Gastrocnemius medialis (tissue), 4 donors: Measurements from ENCODE around the gene FGFRL1. TPM values are rescaled to one million over a fixed set of nuclear protein-coding genes. Genes with fewer than 3 reads are reported as not detected.

ENCODE experiments used
- ATAC-seq, 2 donors: fragments of 150-250 bp; one replicate each; pipeline ENCODE4 v1.9.1; 2016
- DNase-seq, 2 donors: peaks; one replicate each; pipeline ENCODE4 v3.0.0-alpha.2; 2019
- H3K27ac ChIP-seq, 4 donors: fragments of 200-600 bp; sonication (generic); 1 replicate in 1 of 4; 2 replicates in 3 of 4; pipeline ENCODE4 v1.5.1; 2016 to 2018; ENCODE audit warnings: mild to moderate bottlenecking in 2 of 4, moderate library complexity in 1 of 4
- H3K27me3 ChIP-seq, 3 donors: fragments of 200-600 bp; sonication (generic) in 2 of 3; 1 replicate in 1 of 3; 2 replicates in 2 of 3; pipeline versions ENCODE4 v1.5.1 to v1.6.0; 2016 to 2019; ENCODE audit warnings: mild to moderate bottlenecking in 1 of 3, moderate library complexity in 1 of 3
- H3K36me3 ChIP-seq, 2 donors: fragments of 200-600 bp; sonication (generic) in 1 of 2; one replicate each; pipeline ENCODE4 v1.5.1; 2017 to 2018
- H3K4me1 ChIP-seq, 2 donors: fragments of 200-600 bp; sonication (generic) in 1 of 2; one replicate each; pipeline ENCODE4 v1.5.1; 2016 to 2017; ENCODE audit warnings: mild to moderate bottlenecking in 2 of 2
- H3K4me3 ChIP-seq, 4 donors: fragments of 200-600 bp; sonication (generic) in 3 of 4; 1 replicate in 1 of 4; 2 replicates in 3 of 4; pipeline ENCODE4 v1.5.1; 2016 to 2019; ENCODE audit warnings: mild to moderate bottlenecking in 2 of 4
- H3K9me3 ChIP-seq, 3 donors: fragments of 200-600 bp; sonication (generic) in 2 of 3; 1 replicate in 1 of 3; 2 replicates in 2 of 3; pipeline ENCODE4 v1.5.1; 2016 to 2019
- CTCF ChIP-seq, 5 experiments: fragments of 450-650 bp in 3 of 5; fragments of 200-600 bp in 2 of 5; sonication (generic) in 2 of 5; IDR thresholded peaks in 4 of 5; conservative IDR thresholded peaks in 1 of 5; 1 replicate in 4 of 5; 2 replicates in 1 of 5; pipeline ENCODE4 v1.5.1; 2016 to 2019; ENCODE audit warnings: antibody characterized with exemption in 5 of 5, mild to moderate bottlenecking in 3 of 5, moderate library complexity in 3 of 5
- POLR2A ChIP-seq, 2 donors: fragments of 450-650 bp; IDR thresholded peaks; one replicate each; pipeline ENCODE4 v1.6.1; 2017; ENCODE audit warnings: antibody characterized with exemption in 2 of 2, mild to moderate bottlenecking in 2 of 2, moderate library complexity in 2 of 2
- in situ Hi-C, 4 donors: fragments of 200-750 bp; cut with MboI; loops; one replicate each; pipeline versions ENCODE4 v1.15.0 to v1.8.0; 2017; ENCODE audit warnings: low sequenced_read_pairs in 4 of 4
- intact Hi-C: fragments of 100-400 bp; cut with DNase I; formaldehyde crosslinking; loops from one replicate; pipeline ENCODE4 v1.15.1; 2023; ENCODE audit warnings: low total_unique reads
- total RNA-seq, 4 donors: library from RNA; depleted of rRNA; stranded (reverse); fragments of >200 nt; gene quantifications; one replicate each; pipeline versions ENCODE4 v1.1.0 to v1.2.3, GENCODE V29; 2016

The FGFRL1 gene
- total RNA-seq, 4 donors from 2014 or later = 10.4 to 32.4 (median 15.2) TPM

GRCh38 chr4:1022739-1023066 lies 11.3 kb downstream of the FGFRL1 start:
- H3K4me1 ChIP-seq = no peaks in the 10 kb centered on the region
- in situ Hi-C loops = no loop called here
- no peaks in the 10 kb centered on the region for H3K9me3 ChIP-seq
- H3K27ac ChIP-seq = no peak overlapping the region
- H3K27me3 ChIP-seq = no peaks in the 10 kb centered on the region
- peaks cover 0 to 9% of the 10 kb centered on the region in 2 donors for H3K36me3 ChIP-seq
- ATAC-seq = no peak
- no peak for TF ChIP-seq CTCF (IDR thresholded peaks at IDR 0.05 in 4 of 5, conservative IDR thresholded peaks at IDR 0.05 in 1 of 5)
- TF ChIP-seq POLR2A (IDR thresholded peaks at IDR 0.05) = no peak
- no peak overlapping the region for H3K4me3 ChIP-seq
- intact Hi-C loops = no loop called here
- DNase-seq = no peak

GRCh38 chr4:1023075-1023640 lies 11.7 kb downstream of the FGFRL1 start:
- TF ChIP-seq CTCF (IDR thresholded peaks at IDR 0.05 in 4 of 5, conservative IDR thresholded peaks at IDR 0.05 in 1 of 5) = no peak
- no peak for TF ChIP-seq POLR2A (IDR thresholded peaks at IDR 0.05)
- no peak for DNase-seq

GRCh38 chr4:1023895-1024740 lies 12.7 kb downstream of the FGFRL1 start:
- Histone ChIP-seq H3K4me3 (no peak overlapping the region), H3K4me1 (no peaks in the 10 kb centered on the region), H3K27me3 (peaks cover 0 to 3% (median 1%) of the 10 kb centered on the region in 3 donors), H3K9me3 (no peaks in the 10 kb centered on the region), H3K36me3 (peaks cover 0 to 9% of the 10 kb centered on the region in 2 donors), H3K27ac (no peak overlapping the region)
- intact Hi-C loops = no loop called here
- in situ Hi-C loops = no loop called here
- DNase-seq = no peak
- ATAC-seq = no peak
- TF ChIP-seq POLR2A (IDR thresholded peaks at IDR 0.05) (no peak), CTCF (IDR thresholded peaks at IDR 0.05 in 4 of 5, conservative IDR thresholded peaks at IDR 0.05 in 1 of 5) (no peak)

More at GRCh38 chr4:1023075-1023640, 11.7 kb downstream of the FGFRL1 start:
- ATAC-seq = no peak
- no peaks in the 10 kb centered on the region for H3K27me3 ChIP-seq
- in situ Hi-C loops (no loop called here), intact Hi-C loops (no loop called here)
- H3K4me3 ChIP-seq = no peak overlapping the region
- H3K4me1 ChIP-seq = no peaks in the 10 kb centered on the region
- no peaks in the 10 kb centered on the region for H3K9me3 ChIP-seq
- H3K36me3 ChIP-seq = peaks cover 0 to 9% of the 10 kb centered on the region in 2 donors
- no peak overlapping the region for H3K27ac ChIP-seq

DNA sequence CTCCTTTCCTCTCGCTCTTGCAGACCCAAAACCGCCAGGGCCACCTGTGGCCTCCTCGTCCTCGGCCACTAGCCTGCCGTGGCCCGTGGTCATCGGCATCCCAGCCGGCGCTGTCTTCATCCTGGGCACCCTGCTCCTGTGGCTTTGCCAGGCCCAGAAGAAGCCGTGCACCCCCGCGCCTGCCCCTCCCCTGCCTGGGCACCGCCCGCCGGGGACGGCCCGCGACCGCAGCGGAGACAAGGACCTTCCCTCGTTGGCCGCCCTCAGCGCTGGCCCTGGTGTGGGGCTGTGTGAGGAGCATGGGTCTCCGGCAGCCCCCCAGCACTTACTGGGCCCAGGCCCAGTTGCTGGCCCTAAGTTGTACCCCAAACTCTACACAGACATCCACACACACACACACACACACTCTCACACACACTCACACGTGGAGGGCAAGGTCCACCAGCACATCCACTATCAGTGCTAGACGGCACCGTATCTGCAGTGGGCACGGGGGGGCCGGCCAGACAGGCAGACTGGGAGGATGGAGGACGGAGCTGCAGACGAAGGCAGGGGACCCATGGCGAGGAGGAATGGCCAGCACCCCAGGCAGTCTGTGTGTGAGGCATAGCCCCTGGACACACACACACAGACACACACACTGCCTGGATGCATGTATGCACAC lies 13.6 kb downstream of the FGFRL1 start:
- peaks cover 0 to 9% of the 10 kb centered on the region in 2 donors for H3K36me3 ChIP-seq
- peaks cover 0 to 12% (median 8%) of the 10 kb centered on the region in 3 donors for H3K27me3 ChIP-seq
- H3K4me1 ChIP-seq = no peaks in the 10 kb centered on the region
- H3K9me3 ChIP-seq = no peaks in the 10 kb centered on the region
- ATAC-seq (no peak), DNase-seq (no peak)
- in situ Hi-C loops (no loop called here), intact Hi-C loops (no loop called here)
- H3K27ac ChIP-seq = no peak overlapping the region
- no peak for TF ChIP-seq POLR2A (IDR thresholded peaks at IDR 0.05)
- TF ChIP-seq CTCF (IDR thresholded peaks at IDR 0.05 in 4 of 5, conservative IDR thresholded peaks at IDR 0.05 in 1 of 5) = no peak
- H3K4me3 ChIP-seq = no peak overlapping the region
